Measurements from ENCODE around the gene PLA2G12B.
"Not testable (repeated sequence)": the region's sequence is repeated elsewhere in the genome, so short reads cannot be mapped to it uniquely, and the experiment has no call there.

The PLA2G12B gene

GRCh38 chr10:72952642-72953158, 1.9 kb downstream of the PLA2G12B start:
- Mint-ChIP-seq H3K4me3 (no peak overlapping the region), H3K4me1 (no peaks in the 10 kb centered on the region), H3K9me3 (no peaks in the 10 kb centered on the region), H3K27ac (no peak overlapping the region), H3K27me3 (peaks cover 7% of the 10 kb centered on the region), H3K36me3 (no peaks in the 10 kb centered on the region)

- no peaks in the 10 kb centered on the region for H3K4me1 Mint-ChIP-seq
- no peak overlapping the region for H3K4me3 Mint-ChIP-seq
- peaks cover 7% of the 10 kb centered on the region for H3K27me3 Mint-ChIP-seq
- no peaks in the 10 kb centered on the region for H3K9me3 Mint-ChIP-seq
- H3K36me3 Mint-ChIP-seq, result no peaks in the 10 kb centered on the region
- no peak overlapping the region for H3K27ac Mint-ChIP-seq
These were observed 2.4 kb downstream of the PLA2G12B start for GRCh38 chr10:72952189-72952588.

GRCh38 chr10:72951760-72952159, 2.8 kb downstream of the PLA2G12B start:
- Mint-ChIP-seq H3K27me3 (peaks cover 5% of the 10 kb centered on the region), H3K4me1 (no peaks in the 10 kb centered on the region), H3K4me3 (no peak overlapping the region), H3K27ac (no peak overlapping the region), H3K36me3 (no peaks in the 10 kb centered on the region), H3K9me3 (no peaks in the 10 kb centered on the region)

- no peak overlapping the region for H3K4me3 Mint-ChIP-seq
- H3K36me3 Mint-ChIP-seq, result no peaks in the 10 kb centered on the region
These were observed 5.8 kb downstream of the PLA2G12B start for GRCh38 chr10:72948762-72949161.

GRCh38 chr10:72946963-72947362, 7.6 kb downstream of the PLA2G12B start:
- H3K36me3 Mint-ChIP-seq, result no peaks in the 10 kb centered on the region
- no peak overlapping the region for H3K4me3 Mint-ChIP-seq
- H3K9me3 Mint-ChIP-seq, result no peaks in the 10 kb centered on the region
- H3K27me3 Mint-ChIP-seq, result peaks cover 7% of the 10 kb centered on the region
- no peaks in the 10 kb centered on the region for H3K4me1 Mint-ChIP-seq
- H3K27ac Mint-ChIP-seq, result no peak overlapping the region

More at GRCh38 chr10:72948762-72949161, 5.8 kb downstream of the PLA2G12B start:
- Mint-ChIP-seq H3K4me1 (no peaks in the 10 kb centered on the region), H3K9me3 (no peaks in the 10 kb centered on the region), H3K27me3 (peaks cover 7% of the 10 kb centered on the region), H3K27ac (no peak overlapping the region)

GRCh38 chr10:72943498-72944234, 10.9 kb downstream of the PLA2G12B start:
- Mint-ChIP-seq H3K4me1 (no peaks in the 10 kb centered on the region), H3K27me3 (peaks cover 2% of the 10 kb centered on the region), H3K27ac (no peak overlapping the region), H3K4me3 (no peak overlapping the region), H3K36me3 (no peaks in the 10 kb centered on the region), H3K9me3 (no peaks in the 10 kb centered on the region)

GRCh38 chr10:72935361-72935760, 19.2 kb downstream of the PLA2G12B start:
- no peaks in the 10 kb centered on the region for H3K27me3 Mint-ChIP-seq
- H3K4me1 Mint-ChIP-seq, result no peaks in the 10 kb centered on the region
- H3K9me3 Mint-ChIP-seq, result no peaks in the 10 kb centered on the region
- H3K36me3 Mint-ChIP-seq, result no peaks in the 10 kb centered on the region
- H3K4me3 Mint-ChIP-seq, result no peak overlapping the region
- H3K27ac Mint-ChIP-seq, result no peak overlapping the region

- H3K27ac Mint-ChIP-seq, result no peak overlapping the region
- H3K27me3 Mint-ChIP-seq, result peaks cover 3% of the 10 kb centered on the region
- H3K36me3 Mint-ChIP-seq, result no peaks in the 10 kb centered on the region
- no peak overlapping the region for H3K4me3 Mint-ChIP-seq
- H3K4me1 Mint-ChIP-seq, result no peaks in the 10 kb centered on the region
- H3K9me3 Mint-ChIP-seq, result no peaks in the 10 kb centered on the region
These were observed 22.2 kb downstream of the PLA2G12B start for GRCh38 chr10:72932259-72933015.

GRCh38 chr10:72930276-72930675, 24.3 kb downstream of the PLA2G12B start:
- peaks cover 3% of the 10 kb centered on the region for H3K27me3 Mint-ChIP-seq
- no peak overlapping the region for H3K27ac Mint-ChIP-seq
- no peaks in the 10 kb centered on the region for H3K4me1 Mint-ChIP-seq
- no peak overlapping the region for H3K4me3 Mint-ChIP-seq
- no peaks in the 10 kb centered on the region for H3K9me3 Mint-ChIP-seq
- H3K36me3 Mint-ChIP-seq, result no peaks in the 10 kb centered on the region

GRCh38 chr10:72928798-72929197, 25.8 kb downstream of the PLA2G12B start:
- H3K27ac Mint-ChIP-seq, result no peak overlapping the region
- no peaks in the 10 kb centered on the region for H3K4me1 Mint-ChIP-seq
- H3K27me3 Mint-ChIP-seq, result peaks cover 5% of the 10 kb centered on the region
- H3K9me3 Mint-ChIP-seq, result no peaks in the 10 kb centered on the region
- no peaks in the 10 kb centered on the region for H3K36me3 Mint-ChIP-seq
- H3K4me3 Mint-ChIP-seq, result no peak overlapping the region

GRCh38 chr10:72927485-72927884, 27.1 kb downstream of the PLA2G12B start:
- Mint-ChIP-seq H3K4me1 (no peaks in the 10 kb centered on the region), H3K36me3 (peaks cover under 1% of the 10 kb centered on the region), H3K27ac (no peak overlapping the region), H3K27me3 (peaks cover 5% of the 10 kb centered on the region), H3K4me3 (no peak overlapping the region), H3K9me3 (no peaks in the 10 kb centered on the region)

- H3K4me1 Mint-ChIP-seq, result no peaks in the 10 kb centered on the region
- H3K9me3 Mint-ChIP-seq, result no peaks in the 10 kb centered on the region
- peaks cover 5% of the 10 kb centered on the region for H3K36me3 Mint-ChIP-seq
- H3K27ac Mint-ChIP-seq, result no peak overlapping the region
- H3K4me3 Mint-ChIP-seq, result no peak overlapping the region
- peaks cover 5% of the 10 kb centered on the region for H3K27me3 Mint-ChIP-seq
These were observed 28.6 kb downstream of the PLA2G12B start for GRCh38 chr10:72925951-72926465.

- H3K27ac Mint-ChIP-seq, result no peak overlapping the region
- H3K9me3 Mint-ChIP-seq, result peaks cover 11% of the 10 kb centered on the region
- no peak overlapping the region for H3K4me3 Mint-ChIP-seq
- peaks cover 6% of the 10 kb centered on the region for H3K27me3 Mint-ChIP-seq
- H3K36me3 Mint-ChIP-seq, result peaks cover 9% of the 10 kb centered on the region
- no peaks in the 10 kb centered on the region for H3K4me1 Mint-ChIP-seq
These were observed 30.3 kb downstream of the PLA2G12B start for GRCh38 chr10:72924351-72924750.

GRCh38 chr10:72921147-72921683, 33.4 kb downstream of the PLA2G12B start:
- H3K4me3 Mint-ChIP-seq, H3K27ac Mint-ChIP-seq, H3K36me3 Mint-ChIP-seq, H3K27me3 Mint-ChIP-seq, H3K4me1 Mint-ChIP-seq: not testable (repeated sequence)
- H3K9me3 Mint-ChIP-seq, result peaks cover 11% of the 10 kb centered on the region

- H3K9me3 Mint-ChIP-seq, result peaks cover 11% of the 10 kb centered on the region
- H3K27ac Mint-ChIP-seq, result no peak overlapping the region
- H3K36me3 Mint-ChIP-seq, result peaks cover 9% of the 10 kb centered on the region
- H3K4me1 Mint-ChIP-seq, result no peaks in the 10 kb centered on the region
- H3K4me3 Mint-ChIP-seq, result no peak overlapping the region
- peaks cover 1% of the 10 kb centered on the region for H3K27me3 Mint-ChIP-seq
These were observed 36.3 kb downstream of the PLA2G12B start for GRCh38 chr10:72918352-72918751.

All from activated naive CD4-positive, alpha-beta T cell treated with anti-CD3 and anti-CD28 coated beads, Interleukin-2, amount 50 U/mL, for 24 hours (primary cell).